Skeletal muscle tissue (tissue), 4 donors: ENCODE data around the gene CASK. TPM values are rescaled to one million over a fixed set of nuclear protein-coding genes. Genes with fewer than 3 reads are reported as not detected.

Experiments used
- H3K27ac ChIP-seq: one replicate; pipeline ENCODE4 v1.7.0; 2013; ENCODE audit warnings: mild to moderate bottlenecking, low read depth, low read length, inconsistent platforms
- H3K27me3 ChIP-seq, 3 donors: one replicate each; pipeline ENCODE4 v1.7.0; 2013; ENCODE audit warnings: low read length in 3 of 3; ENCODE audit not compliant: control insufficient read depth in 3 of 3, insufficient read depth in 3 of 3
- H3K36me3 ChIP-seq, 3 donors: one replicate each; pipeline ENCODE4 v1.7.0; 2013; ENCODE audit warnings: low read length in 3 of 3; ENCODE audit not compliant: control insufficient read depth in 3 of 3, insufficient read depth in 3 of 3
- H3K4me1 ChIP-seq, 3 donors: one replicate each; pipeline ENCODE4 v1.7.0; 2013; ENCODE audit warnings: low read length in 3 of 3, mild to moderate bottlenecking in 3 of 3; ENCODE audit not compliant: control insufficient read depth in 3 of 3, insufficient read depth in 3 of 3
- H3K4me3 ChIP-seq, 3 donors: one replicate each; pipeline ENCODE4 v1.7.0; 2013; ENCODE audit warnings: low read length in 3 of 3
- H3K9ac ChIP-seq, 3 donors: one replicate each; pipeline ENCODE4 v1.7.0; 2013; ENCODE audit warnings: low read length in 3 of 3, mild to moderate bottlenecking in 3 of 3, moderate library complexity in 2 of 3, low read depth in 1 of 3
- H3K9me3 ChIP-seq, 3 donors: one replicate each; pipeline ENCODE4 v1.7.0; 2013; ENCODE audit warnings: low read length in 3 of 3; ENCODE audit not compliant: control insufficient read depth in 3 of 3
- total RNA-seq: library from RNA; depleted of rRNA; stranded (reverse); fragments of >200 nt; gene quantifications from one replicate; pipeline ENCODE4 v1.2.3, GENCODE V29; 2014
- donor health status: Osteomylitis.

CASK gene
- total RNA-seq, 1 donor from 2014 or later = 31.3 TPM

DNA sequence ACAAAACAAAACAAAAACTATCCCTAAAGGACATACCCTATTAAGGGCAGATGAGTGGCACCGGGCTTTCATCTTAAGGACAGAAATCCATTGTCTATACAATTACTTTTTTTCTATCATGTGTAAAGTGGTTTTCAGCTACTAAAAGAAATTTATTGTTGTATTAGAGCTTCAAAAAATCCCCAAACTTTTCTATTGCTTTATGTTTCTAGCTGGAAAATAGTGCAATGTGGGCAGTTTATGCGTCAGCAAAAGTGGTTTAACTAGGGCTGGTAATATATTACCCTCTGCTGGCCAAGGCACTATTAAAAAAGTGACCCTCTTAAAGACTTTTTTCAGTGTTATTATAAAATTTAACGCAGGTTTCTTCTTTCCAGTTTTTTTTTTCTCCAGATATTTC lies 214.9 kb downstream of the CASK start:
- no peaks in the 10 kb centered on the region for H3K36me3 ChIP-seq
- no peaks in the 10 kb centered on the region for H3K27me3 ChIP-seq
- H3K4me1 ChIP-seq = no peaks in the 10 kb centered on the region
- H3K4me3 ChIP-seq = no peak overlapping the region
- no peak overlapping the region for H3K9ac ChIP-seq
- H3K27ac ChIP-seq = no peak overlapping the region
- no peaks in the 10 kb centered on the region for H3K9me3 ChIP-seq

- no peaks in the 10 kb centered on the region for H3K9me3 ChIP-seq
- H3K36me3 ChIP-seq = no peaks in the 10 kb centered on the region
- H3K27ac ChIP-seq = no peak overlapping the region
These were observed 216.1 kb downstream of the CASK start for GRCh38 chrX:41707218-41707617.

DNA sequence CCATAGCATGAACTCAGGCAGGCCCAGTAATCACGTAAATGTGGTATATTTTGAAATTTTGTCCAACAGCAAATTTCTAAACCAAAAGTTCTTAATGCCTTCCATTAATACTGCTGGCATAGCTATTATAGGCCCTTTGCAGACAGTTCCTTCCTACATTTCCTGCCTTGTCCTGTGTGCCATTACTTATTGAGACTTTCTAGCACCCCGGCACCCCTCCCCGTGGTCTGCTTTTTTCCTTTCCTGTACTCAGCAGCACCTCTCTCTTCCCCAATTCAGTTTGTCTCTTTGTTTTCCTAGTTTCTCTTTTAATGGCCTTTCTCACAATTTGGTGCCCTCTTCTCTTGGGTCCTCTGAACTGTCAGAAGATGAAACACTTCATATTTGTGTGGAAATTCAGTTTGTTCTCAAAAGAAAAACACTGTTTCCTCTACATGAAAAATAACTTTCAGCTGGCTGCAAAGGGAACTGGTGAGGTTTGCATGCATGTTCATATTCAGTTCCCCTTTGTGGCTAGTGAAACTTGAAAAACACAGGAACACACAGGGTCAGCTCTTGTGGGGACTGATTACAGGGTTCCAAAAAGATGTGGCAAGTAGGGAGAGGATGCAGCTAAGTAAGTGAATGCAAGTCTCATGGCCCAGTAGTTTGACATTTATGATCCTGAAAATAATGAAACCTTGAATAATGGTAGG lies 217.5 kb downstream of the CASK start:
- Histone ChIP-seq H3K36me3 (no peaks in the 10 kb centered on the region), H3K4me1 (no peaks in the 10 kb centered on the region), H3K9ac (no peak overlapping the region), H3K27me3 (no peaks in the 10 kb centered on the region), H3K27ac (peak overlapping the region; percentile 10), H3K4me3 (no peak overlapping the region), H3K9me3 (no peaks in the 10 kb centered on the region)

More at GRCh38 chrX:41707218-41707617, 216.1 kb downstream of the CASK start:
- Histone ChIP-seq H3K9ac (no peak overlapping the region), H3K4me3 (no peak overlapping the region), H3K4me1 (no peaks in the 10 kb centered on the region), H3K27me3 (no peaks in the 10 kb centered on the region)

DNA sequence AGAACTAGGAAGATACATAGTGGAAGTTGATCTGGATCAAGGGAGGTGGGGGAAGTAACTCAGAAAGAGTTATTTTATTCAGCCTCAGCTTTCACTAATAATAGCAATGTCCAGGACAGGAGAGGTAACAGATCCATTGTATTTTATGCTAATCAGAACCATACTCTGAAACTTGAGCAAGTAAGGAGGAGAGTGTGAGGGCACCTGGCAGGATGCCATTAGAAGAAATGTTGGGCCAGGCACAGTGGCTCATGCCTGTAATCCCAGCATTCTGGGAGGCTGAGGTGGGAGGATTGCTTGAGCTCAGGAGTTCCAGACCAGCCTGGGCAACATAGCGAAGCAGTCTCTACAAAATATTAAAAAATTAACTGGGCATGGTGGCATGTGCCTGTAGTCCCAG lies 218.3 kb downstream of the CASK start:
- Histone ChIP-seq H3K27me3 (no peaks in the 10 kb centered on the region), H3K36me3 (no peaks in the 10 kb centered on the region), H3K9ac (no peak overlapping the region), H3K4me1 (no peaks in the 10 kb centered on the region), H3K4me3 (no peak overlapping the region), H3K9me3 (no peaks in the 10 kb centered on the region), H3K27ac (no peak overlapping the region)

DNA sequence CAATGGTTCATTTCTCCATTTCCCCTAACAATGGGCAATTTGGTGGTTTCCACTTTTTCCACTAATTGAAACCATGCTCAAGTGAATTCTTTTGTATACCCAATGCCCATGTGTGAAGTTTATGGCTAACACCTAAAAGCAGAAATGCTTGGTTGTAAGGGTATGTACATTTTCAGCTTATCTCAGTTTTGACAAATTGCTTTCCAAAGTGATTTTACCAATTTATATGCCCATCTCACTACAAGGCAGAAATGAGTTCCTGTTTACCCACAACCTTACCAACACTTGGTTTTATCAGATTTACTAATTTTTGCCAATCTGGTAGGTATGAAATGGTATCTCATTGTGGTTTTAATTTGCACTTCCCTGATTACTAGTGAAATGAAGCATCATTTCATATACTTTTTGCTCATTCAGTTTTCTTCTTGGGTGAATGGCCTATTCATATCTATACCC lies 219.8 kb downstream of the CASK start:
- Histone ChIP-seq H3K27me3 (no peaks in the 10 kb centered on the region), H3K9ac (no peak overlapping the region), H3K4me3 (no peak overlapping the region), H3K27ac (no peak overlapping the region), H3K36me3 (no peaks in the 10 kb centered on the region), H3K9me3 (no peaks in the 10 kb centered on the region), H3K4me1 (no peaks in the 10 kb centered on the region)

GRCh38 chrX:41695426-41695825 lies 227.9 kb downstream of the CASK start:
- Histone ChIP-seq H3K27ac (no peak overlapping the region), H3K4me1 (no peaks in the 10 kb centered on the region), H3K9me3 (no peaks in the 10 kb centered on the region), H3K4me3 (no peak overlapping the region), H3K27me3 (no peaks in the 10 kb centered on the region), H3K36me3 (no peaks in the 10 kb centered on the region), H3K9ac (no peak overlapping the region)

GRCh38 chrX:41693024-41693423 lies 230.3 kb downstream of the CASK start:
- no peaks in the 10 kb centered on the region for H3K9me3 ChIP-seq
- H3K27me3 ChIP-seq = no peaks in the 10 kb centered on the region
- no peaks in the 10 kb centered on the region for H3K4me1 ChIP-seq
- no peaks in the 10 kb centered on the region for H3K36me3 ChIP-seq
- no peak overlapping the region for H3K27ac ChIP-seq
- H3K9ac ChIP-seq = no peak overlapping the region
- no peak overlapping the region for H3K4me3 ChIP-seq

DNA sequence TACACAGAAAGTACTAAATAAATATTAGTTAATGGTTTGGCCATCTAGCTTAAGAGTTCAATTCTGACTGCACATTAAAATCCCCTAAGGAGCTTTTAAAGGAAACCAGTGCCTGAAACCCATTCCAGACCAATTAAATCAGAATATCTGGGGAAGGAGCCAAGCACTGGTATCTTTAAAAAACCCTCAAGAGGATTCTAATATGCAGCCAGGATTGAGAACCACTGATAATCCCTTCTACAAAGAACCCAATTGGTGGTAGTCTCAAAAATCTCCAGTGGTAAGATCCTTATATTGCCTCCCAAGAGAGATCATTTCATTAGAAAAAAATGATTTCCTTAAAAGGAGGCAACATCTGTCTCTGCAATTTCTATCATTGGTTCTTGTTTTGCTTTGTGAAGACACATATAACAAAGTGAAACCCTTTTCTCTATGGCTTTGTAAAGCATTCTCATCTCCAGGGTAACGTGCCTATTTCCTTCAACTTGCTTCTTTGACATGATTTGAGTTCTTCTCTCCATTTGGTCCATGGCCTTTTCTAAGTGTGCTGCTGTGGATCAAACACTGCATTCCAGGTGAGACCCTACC lies 231.1 kb downstream of the CASK start:
- no peaks in the 10 kb centered on the region for H3K36me3 ChIP-seq
- no peaks in the 10 kb centered on the region for H3K9me3 ChIP-seq
- no peak overlapping the region for H3K27ac ChIP-seq
- no peak overlapping the region for H3K9ac ChIP-seq
- peak overlapping the region in 1 of 3 donors; percentile 48 for H3K4me3 ChIP-seq
- no peaks in the 10 kb centered on the region for H3K4me1 ChIP-seq
- H3K27me3 ChIP-seq = no peaks in the 10 kb centered on the region

DNA sequence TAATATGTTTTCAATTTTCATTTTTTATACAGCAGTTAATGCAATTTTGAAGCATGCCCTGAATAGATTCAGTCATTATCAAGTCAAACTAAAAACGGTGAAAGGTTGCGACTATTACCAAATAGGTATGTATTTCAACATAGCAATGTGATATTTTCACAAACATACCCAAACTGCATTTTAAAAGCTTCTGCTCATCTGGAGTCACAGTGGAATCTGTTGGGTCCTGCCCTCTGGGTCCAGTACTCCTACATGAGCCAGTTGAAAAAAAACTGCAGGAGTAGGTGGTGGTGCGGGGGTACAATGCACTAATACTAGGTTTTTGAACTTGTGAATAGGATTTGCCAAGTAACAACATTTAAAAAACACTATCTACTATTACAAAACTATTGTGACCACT lies 233.6 kb downstream of the CASK start:
- H3K27me3 ChIP-seq = no peaks in the 10 kb centered on the region
- H3K36me3 ChIP-seq = no peaks in the 10 kb centered on the region
- no peaks in the 10 kb centered on the region for H3K9me3 ChIP-seq
- no peak overlapping the region for H3K9ac ChIP-seq
- H3K4me3 ChIP-seq = no peak overlapping the region
- no peaks in the 10 kb centered on the region for H3K4me1 ChIP-seq
- H3K27ac ChIP-seq = no peak overlapping the region

DNA sequence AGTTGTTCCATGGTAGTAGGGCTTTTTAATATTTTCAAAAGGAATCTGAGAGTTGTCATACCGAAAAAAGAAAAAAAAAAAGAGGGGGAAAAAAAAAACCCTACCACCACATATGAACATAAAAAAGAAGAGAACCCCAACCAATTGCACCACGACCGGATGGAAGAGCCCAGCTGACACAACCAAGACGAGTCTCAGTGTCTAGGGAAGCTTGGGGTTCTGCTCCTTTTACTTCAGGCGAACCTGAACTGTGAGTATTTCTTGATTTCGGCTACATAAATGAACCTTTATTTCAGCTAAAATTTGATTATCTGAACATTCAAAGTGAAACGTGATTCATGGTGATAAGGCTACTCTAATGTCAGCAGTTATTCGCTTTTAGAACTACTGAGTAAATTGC lies 234.5 kb downstream of the CASK start, which contains the start of gene GPR34:
Gene GPR34, plus strand, starts transcription at position 139 of the 400 bp plus-strand sequence. CDS start 6,661 bp downstream, outside the sequence.
- no peak within 1 kb of the TSS for H3K4me3 ChIP-seq
- no peaks in the 10 kb centered on the region for H3K36me3 ChIP-seq
- H3K9ac ChIP-seq = no peak within 1 kb of the TSS
- no peak within 1 kb of the TSS for H3K27ac ChIP-seq
- no peaks in the 10 kb centered on the region for H3K27me3 ChIP-seq
- no peaks in the 10 kb centered on the region for H3K9me3 ChIP-seq
- H3K4me1 ChIP-seq = no peaks in the 10 kb centered on the region
